HG03460 (cell line): ENCODE measurements around the gene ATG12.
A peak's percentile ranks its signal among the peaks of the same experiment; 100 is the strongest.
"Not testable (repeated sequence)": the region's sequence is repeated elsewhere in the genome, so short reads cannot be mapped to it uniquely, and the experiment has no call there.

Experiments
- ATAC-seq: cut with Tn5 transposase; IDR thresholded peaks from one replicate; pipeline ENCODE4 v1.9.1; 2021; ENCODE audit not compliant: unreplicated experiment

The ATG12 gene

DNA sequence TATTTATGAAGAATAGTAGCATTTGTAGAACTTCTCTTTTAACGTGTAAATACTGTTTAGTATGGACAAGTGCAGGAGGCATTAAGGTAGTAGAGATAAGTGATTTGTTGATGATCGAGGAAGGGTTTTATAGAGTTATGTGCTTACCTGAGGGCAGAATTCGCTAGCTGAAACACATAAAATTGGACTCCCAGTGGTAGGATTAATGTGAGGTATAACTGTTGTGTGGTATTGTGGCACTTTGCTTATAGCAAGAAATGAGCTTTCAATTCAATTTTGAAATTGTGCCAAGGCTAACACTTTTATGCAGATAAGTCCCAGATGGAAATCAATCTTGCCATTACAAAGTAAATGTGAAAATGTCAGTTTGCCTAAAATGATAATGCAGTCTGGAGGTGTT, 1.6 kb upstream of the ATG12 start:
- no peak for ATAC-seq

DNA sequence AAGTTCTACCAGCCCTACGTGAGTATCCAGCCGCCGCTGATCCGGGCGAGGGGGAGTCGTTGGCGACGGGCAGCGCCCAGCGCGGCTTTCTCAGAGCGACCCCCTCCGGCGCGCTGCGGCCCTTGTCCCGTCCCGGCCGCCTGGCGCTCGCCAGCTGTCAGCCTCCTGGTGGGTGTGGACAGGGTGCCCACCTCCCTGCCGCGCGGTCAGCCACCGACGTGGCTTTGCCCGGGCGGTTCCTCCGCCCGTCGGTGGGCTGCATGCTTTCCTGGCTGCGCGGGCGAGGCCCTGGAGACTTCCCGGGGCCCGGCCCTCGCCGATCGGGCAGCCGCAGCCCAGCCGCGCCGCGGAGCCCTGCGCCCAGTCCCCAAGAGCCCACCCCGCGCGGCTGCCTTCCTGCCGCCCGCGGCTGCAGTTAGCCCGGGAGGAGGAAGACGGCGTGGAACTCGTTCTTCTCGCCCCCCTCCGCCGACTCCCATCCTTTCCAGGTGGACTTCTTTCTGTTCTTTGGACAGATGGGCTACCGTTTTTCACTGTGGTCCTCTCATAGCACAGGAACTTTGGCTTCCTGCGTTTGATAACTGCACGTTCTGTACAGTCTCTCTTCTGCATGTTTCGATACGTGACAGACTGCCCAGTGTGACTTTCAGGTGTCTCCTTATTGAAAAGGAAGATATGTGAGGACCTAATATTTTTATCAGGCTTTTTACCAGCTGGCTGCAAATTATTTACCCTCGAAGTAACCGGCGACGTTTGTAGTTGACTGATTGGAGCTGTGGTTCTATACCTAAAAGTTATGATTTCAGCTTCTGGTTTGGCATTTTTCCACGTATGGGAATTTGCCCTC, 947 bp upstream of the ATG12 start:
- peak; percentile 34 for ATAC-seq

GRCh38 chr5:115840873-115841272, 492 bp downstream of the ATG12 start:
- ATAC-seq: no peak

DNA sequence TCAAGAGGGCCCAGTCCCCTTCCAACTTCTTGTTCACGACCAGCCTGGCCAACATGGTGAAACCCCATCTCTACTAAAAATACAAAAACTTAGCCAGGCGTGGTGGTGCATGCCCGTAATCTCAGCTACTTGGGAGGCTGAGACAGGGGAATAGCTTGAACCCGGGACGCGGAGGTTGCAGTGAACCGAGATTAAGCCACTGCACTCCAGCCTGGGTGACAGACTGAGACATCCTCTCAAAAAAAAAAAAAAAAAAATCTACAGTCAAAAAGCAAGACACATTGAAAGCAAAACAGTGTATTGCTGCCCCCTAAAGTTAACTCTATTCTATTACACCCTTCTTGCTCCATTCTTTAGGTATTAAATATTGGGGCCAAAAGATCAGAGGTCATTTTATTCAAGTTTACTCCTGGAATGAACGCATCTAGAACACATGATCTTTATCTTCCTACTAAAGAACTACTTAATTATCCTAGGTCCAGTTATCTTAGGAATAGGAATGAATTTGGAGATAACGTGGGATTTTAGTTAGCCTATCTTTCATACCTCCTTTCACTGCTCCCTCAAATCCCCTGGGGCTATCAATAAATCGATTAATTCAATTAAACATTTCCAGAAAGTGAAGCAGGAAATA, 2.4 kb downstream of the ATG12 start:
- peak; percentile 13 for ATAC-seq

DNA sequence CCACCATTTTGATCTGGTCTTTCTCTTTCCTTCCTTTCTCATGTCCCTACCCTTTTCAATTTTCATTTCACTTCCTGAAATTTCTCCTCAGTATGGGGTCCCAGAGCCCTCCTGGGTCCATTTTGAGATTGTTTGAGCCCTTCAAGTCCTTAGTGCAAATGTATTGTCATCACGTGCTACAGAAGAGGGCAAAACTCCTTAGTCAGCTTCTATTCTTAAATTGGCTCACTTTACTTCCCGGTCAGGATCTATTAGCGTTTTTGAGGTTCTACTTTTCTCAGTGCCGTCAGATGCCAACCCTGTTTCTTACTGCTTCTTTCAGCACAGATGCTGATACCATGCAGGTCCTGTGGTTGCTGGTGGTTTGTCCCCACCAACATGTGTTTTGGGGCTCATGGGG, 5.9 kb downstream of the ATG12 start:
- ATAC-seq: no peak

DNA sequence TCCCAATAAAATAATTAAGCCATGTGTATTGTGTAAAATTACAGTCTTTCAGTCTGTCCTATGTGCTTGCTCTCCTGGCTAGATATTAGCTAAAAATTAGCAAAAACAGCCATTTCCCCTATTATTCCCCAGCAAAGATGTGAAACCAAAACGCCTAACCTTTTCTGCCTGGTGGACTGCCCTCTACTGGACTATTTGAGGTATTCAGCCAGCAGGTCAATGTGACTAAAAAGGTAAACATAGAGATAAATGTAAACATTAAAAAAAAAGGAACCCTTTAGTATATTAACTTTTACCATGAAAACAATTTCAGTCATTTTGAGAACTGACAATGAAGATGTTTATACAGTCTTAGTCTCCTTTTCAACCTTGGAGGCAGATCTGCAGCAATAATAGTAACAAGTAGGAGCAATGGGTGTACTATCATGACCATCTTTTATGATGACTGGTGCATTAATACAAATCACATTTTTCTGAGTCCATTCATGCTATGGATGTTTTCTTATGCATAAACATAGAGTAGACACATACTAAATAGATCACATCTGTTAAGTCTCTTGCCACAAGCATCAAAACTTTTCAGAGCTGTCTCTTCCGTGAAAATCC, 10.1 kb downstream of the ATG12 start:
- peak; percentile 69 for ATAC-seq

DNA sequence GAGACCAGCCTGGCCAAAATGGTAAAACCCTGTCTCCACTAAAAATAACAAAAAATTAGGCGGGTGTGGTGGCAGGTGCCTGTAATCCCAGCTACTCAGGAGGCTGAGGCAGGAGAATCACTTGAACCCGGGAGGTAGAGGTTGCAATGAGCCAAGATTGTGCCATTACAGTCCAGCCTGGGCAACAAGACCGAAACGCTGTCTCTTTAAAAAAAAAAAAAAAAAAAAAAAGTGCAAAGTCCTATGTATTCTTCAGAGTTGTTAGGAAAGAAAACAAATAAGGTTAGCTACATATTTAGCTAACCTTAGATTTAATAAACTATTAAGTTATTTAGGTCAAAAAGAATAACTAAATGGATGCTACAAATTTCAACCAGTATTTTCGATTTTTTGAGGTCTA, 11.5 kb downstream of the ATG12 start:
- ATAC-seq: no peak

DNA sequence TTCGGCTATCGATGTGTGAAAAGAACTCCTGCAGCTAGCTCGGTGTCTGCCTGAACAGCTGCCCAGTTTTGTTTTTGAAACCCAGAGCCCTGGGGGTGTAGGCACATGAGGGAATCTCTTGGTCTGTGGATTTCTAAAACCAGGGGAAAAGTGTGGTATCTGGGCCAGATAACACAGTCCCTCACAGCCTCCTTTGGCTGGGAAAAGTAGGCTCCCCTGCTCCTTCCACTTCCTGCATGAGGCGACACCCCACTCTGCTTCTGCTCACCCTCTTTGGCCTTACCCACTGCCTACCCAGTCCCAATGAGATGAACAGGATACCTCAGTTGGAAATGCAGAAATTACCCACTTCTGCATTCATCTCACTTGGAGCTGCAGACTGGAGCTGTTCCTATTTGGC, 15.4 kb downstream of the ATG12 start:
- ATAC-seq: no peak

GRCh38 chr5:115824983-115825382, 16.4 kb downstream of the ATG12 start:
- ATAC-seq: not testable (repeated sequence)

DNA sequence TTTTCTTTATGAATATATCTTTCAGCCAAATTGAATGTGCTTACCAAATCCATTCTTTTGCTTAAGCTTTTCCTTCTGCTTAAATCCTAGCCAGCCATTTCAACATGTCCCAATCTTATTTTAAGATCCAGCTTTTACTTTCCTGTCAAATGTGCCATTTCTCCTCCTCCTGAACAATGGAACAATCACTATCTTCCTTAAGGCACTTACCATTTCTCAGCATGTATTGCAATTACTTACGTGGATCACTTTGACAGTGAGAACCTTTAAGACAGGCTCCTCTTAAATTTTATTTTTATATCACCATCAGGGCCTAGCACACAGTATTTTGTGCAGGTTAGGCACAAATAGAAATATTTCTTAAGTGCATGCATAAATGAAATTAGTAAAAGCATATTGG, 20.5 kb downstream of the ATG12 start:
- ATAC-seq: no peak

DNA sequence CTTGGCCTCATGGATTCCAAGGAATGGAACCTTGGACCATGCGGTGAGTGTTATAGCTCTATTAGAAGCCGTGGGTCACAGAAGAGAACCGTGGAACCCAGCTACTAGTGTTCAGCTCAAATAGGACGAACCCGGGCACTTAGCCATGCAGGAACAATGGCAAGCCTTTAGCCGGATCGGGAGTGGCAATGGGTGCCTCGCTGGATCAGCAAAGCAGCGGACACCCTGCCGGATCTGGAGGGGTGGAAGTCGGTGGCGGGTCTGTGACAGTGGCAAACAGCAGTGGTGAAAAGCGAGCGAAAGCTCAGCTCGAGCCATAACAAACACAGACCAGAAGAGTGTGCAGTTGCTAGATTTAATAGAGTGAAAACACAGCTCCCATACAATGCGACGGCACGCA, 22.5 kb downstream of the ATG12 start:
- ATAC-seq: no peak

DNA sequence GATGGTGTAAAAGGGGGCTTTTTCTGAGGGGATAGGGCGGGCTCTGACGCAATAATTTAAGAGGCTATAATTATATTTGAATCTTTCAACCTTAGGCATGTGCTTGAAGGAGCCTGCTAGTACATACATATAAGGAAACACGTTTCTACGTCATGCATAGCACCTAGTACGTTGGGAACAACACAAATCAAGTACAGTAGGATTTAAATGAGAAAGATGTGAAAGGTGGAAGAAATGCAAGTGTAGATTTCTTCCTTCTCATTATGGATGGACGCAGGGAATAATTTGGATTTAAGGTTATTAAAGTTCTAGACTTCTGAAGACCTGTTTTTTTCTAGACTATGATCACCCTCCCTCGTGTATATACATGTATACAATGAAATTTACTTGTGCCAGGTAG, 24.0 kb downstream of the ATG12 start:
- ATAC-seq: no peak

- ATAC-seq: no peak
Observed at GRCh38 chr5:115816226-115817081, 24.9 kb downstream of the ATG12 start, which contains the start of gene CDO1. Gene CDO1 (minus strand): TSS chr5:115816659. CDS start chr5:115816397, 262 bp downstream.

- no peak for ATAC-seq
Observed at GRCh38 chr5:115815693-115816225, 25.6 kb downstream of the ATG12 start.

DNA sequence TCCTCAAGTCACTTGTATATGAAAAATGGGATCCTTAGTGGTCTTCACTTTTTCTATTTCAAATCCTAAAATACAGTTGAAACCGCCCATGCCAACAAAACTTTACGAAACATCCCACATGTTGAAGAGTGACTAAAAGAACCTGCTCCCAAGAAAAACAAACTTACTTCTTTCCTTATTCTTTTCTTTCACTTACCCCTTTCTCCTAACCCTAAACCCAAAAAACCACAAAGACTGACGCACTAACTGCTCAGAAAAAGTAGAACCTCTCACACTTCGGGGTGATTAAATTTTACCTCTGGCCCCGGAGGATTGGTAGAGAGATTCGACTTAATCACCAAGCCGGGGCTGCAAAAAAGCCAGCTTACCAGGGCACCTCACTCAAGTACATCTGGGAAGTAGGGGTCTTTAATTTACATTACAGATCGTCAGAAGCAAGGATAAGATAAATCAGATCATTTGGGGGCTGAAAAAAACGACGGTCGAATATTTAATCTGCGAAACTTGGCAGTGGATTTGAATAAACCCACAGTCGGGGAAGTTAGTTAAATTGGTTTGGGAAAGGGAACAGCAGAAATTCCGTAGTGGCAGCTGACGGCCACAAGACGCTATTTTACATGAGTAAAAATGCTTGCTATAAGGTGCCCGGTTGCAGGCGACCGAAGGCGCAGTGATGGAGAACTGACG, 26.2 kb downstream of the ATG12 start:
- ATAC-seq: no peak

- no peak for ATAC-seq
Observed at GRCh38 chr5:115813719-115814118, 27.6 kb downstream of the ATG12 start.

DNA sequence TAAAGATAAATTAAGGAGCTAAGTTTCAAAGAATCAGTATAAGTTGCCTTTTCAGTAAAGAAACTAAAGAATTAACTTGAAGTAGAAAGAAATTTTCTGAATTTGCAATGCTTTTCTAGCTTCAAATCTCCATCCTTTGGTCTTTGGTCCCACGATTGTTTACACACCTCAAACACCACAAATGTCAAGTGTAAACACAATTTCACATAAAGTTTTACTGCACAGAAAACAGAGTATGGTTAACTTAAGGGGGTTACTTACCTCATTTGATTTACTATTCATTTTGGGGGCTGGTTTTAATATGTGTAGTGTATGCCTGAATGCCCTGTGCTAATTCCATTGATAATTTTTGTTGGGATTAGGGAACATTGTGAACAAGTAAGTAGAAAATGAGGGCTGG, 29.0 kb downstream of the ATG12 start:
- ATAC-seq: no peak

- ATAC-seq: no peak
Observed at GRCh38 chr5:115811406-115811805, 30.0 kb downstream of the ATG12 start.

DNA sequence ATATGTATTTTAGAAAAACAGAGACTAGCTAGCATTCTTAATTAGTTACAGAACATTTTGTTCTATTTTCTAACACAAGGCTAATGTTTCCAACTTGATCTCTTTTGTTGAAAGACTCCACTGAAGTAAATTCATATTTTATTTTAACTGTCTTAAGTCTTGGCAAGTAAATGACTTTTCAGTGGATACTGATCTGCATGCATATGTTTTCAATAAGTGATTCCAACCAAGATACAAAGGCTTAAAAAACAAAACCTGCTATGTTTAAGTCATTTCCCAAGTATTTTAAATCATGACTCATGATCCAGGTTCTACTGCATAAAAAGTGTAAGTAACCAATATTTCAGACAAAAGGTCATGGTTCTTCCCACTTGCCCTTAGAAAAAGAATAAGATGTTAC, 30.6 kb downstream of the ATG12 start:
- no peak for ATAC-seq

GRCh38 chr5:115809946-115810345, 31.4 kb downstream of the ATG12 start:
- no peak for ATAC-seq
